Lower lobe of right lung (tissue), 2 donors: Measurements from ENCODE around the gene AUNIP. TPM values are rescaled to one million over a fixed set of nuclear protein-coding genes. Genes with fewer than 3 reads are reported as not detected.

ENCODE experiments used
- ATAC-seq, 2 donors: fragments of 200-7000 bp; cut with Tn5 transposase; one replicate each; pipeline ENCODE4 v1.9.1; 2020 to 2022; ENCODE audit warnings: mild to moderate bottlenecking in 2 of 2, moderate library complexity in 2 of 2
- DNase-seq: peaks from one replicate; pipeline ENCODE4 v3.0.0-alpha.2; 2020
- H3K27ac ChIP-seq: fragments of 200-600 bp; one replicate; pipeline ENCODE4 v1.8.0; 2022
- H3K27me3 ChIP-seq: fragments of 200-600 bp; one replicate; pipeline ENCODE4 v1.8.0; 2022; ENCODE audit warnings: low read depth
- H3K36me3 ChIP-seq: fragments of 200-600 bp; one replicate; pipeline ENCODE4 v1.8.0; 2022; ENCODE audit warnings: mild to moderate bottlenecking
- H3K4me1 ChIP-seq: fragments of 200-600 bp; one replicate; pipeline ENCODE4 v1.8.0; 2022
- H3K4me3 ChIP-seq: fragments of 200-600 bp; one replicate; pipeline ENCODE4 v1.8.0; 2022; ENCODE audit warnings: mild to moderate bottlenecking
- H3K9me3 ChIP-seq: fragments of 200-600 bp; one replicate; pipeline ENCODE4 v1.8.0; 2022
- intact Hi-C: fragments of 100-400 bp; cut with DNase I; formaldehyde crosslinking; loops from one replicate; pipeline ENCODE4 v1.11.0; 2022
- total RNA-seq: library from RNA; stranded (reverse); fragmentation: NEBNext Ultra II Directional; extraction: Animal tissue kit (Norgen Biotek cat#: 25700); gene quantifications from one replicate; pipeline ENCODE4 v1.2.1, GENCODE V29; 2021
- TF ChIP-seq, protein P1 (sequence below): fragments of 200-600 bp; IDR thresholded peaks from one replicate; pipeline ENCODE4 v1.8.0; 2022; ENCODE audit warnings: antibody characterized with exemption, mild to moderate bottlenecking
- donor health status: DM: no; HTN: yes; CAD: no; lungs with severe emphysema.

The AUNIP gene
- total RNA-seq, 1 donor from 2014 or later = not detected

DNA sequence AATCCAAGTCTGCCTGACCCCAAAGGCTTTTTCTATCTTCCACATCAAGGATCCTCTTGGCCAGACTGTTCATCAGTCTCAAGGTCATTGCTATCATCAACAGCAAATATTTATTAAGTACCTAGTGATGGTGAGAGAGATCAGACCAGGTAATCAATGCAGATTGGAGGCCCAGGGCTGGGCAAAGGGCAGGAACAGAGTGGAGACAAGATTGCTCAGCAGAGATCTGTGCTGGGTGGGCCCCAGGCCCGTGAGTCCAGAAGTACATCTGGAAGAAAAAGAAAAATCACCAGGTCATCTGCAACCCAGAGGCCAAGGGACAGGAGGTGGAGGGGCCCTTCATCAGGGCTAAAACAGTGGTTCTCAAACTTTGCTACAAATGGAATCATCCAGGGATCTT is 26.3 kb upstream of the AUNIP start:
- intact Hi-C loops = no loop called here
- DNase-seq (no peak), ATAC-seq (no peak)
- no peaks in the 10 kb centered on the region for H3K9me3 ChIP-seq
- no peak overlapping the region for H3K4me3 ChIP-seq
- peaks cover 10% of the 10 kb centered on the region for H3K4me1 ChIP-seq
- H3K27ac ChIP-seq = no peak overlapping the region
- TF ChIP-seq, protein P1, sequence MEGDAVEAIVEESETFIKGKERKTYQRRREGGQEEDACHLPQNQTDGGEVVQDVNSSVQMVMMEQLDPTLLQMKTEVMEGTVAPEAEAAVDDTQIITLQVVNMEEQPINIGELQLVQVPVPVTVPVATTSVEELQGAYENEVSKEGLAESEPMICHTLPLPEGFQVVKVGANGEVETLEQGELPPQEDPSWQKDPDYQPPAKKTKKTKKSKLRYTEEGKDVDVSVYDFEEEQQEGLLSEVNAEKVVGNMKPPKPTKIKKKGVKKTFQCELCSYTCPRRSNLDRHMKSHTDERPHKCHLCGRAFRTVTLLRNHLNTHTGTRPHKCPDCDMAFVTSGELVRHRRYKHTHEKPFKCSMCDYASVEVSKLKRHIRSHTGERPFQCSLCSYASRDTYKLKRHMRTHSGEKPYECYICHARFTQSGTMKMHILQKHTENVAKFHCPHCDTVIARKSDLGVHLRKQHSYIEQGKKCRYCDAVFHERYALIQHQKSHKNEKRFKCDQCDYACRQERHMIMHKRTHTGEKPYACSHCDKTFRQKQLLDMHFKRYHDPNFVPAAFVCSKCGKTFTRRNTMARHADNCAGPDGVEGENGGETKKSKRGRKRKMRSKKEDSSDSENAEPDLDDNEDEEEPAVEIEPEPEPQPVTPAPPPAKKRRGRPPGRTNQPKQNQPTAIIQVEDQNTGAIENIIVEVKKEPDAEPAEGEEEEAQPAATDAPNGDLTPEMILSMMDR = no peak
- no peaks in the 10 kb centered on the region for H3K36me3 ChIP-seq
- no peaks in the 10 kb centered on the region for H3K27me3 ChIP-seq

DNA sequence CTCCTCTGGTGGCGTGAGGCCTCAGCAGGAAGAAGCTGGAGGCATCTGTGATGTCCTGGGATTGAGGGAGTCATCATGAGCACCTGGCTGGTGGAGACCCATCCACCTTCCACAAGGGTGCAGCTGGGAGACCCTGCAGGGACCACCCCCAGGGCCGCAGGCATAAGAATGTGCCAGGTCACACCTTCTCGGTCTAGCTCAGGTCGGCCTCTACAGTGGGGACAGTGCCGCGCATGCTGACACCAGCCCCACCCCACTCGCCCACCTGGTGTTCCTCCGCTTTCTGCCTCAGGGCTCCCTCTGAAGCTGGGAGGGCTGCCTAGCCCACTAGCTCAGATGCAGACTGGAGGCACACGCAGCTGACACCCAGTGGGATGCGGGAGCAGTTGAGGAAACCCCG is 22.0 kb upstream of the AUNIP start:
- no peaks in the 10 kb centered on the region for H3K9me3 ChIP-seq
- no peaks in the 10 kb centered on the region for H3K36me3 ChIP-seq
- TF ChIP-seq, protein P1 = no peak
- no peaks in the 10 kb centered on the region for H3K4me1 ChIP-seq
- ATAC-seq (no peak), DNase-seq (no peak)
- no peak overlapping the region for H3K4me3 ChIP-seq
- no peaks in the 10 kb centered on the region for H3K27me3 ChIP-seq
- no peak overlapping the region for H3K27ac ChIP-seq
- intact Hi-C loops = no loop called here

DNA sequence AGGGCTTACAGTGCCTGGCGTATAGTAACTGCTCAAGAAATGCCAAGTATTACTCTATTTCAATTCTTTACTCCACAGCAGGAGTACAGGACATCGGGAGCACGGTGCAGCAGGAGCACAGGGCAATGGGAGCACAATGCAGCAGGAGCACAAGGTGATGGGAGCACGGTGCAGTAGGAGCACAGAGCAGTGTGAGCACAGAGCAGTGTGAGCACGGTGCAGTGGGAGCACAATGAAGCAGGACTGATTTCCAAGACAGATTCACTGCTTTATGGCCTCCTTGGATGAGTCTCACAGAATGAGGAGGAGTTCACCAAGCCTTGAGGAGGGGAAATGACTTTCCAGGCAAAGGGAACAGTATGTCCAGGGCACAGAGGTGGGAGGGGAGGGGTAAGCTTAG is 21.3 kb upstream of the AUNIP start:
- ATAC-seq (no peak), DNase-seq (no peak)
- no peak overlapping the region for H3K27ac ChIP-seq
- H3K36me3 ChIP-seq = no peaks in the 10 kb centered on the region
- no peaks in the 10 kb centered on the region for H3K27me3 ChIP-seq
- H3K4me3 ChIP-seq = no peak overlapping the region
- TF ChIP-seq, protein P1 = no peak
- H3K9me3 ChIP-seq = no peaks in the 10 kb centered on the region
- no peaks in the 10 kb centered on the region for H3K4me1 ChIP-seq
- intact Hi-C loops = no loop called here

DNA sequence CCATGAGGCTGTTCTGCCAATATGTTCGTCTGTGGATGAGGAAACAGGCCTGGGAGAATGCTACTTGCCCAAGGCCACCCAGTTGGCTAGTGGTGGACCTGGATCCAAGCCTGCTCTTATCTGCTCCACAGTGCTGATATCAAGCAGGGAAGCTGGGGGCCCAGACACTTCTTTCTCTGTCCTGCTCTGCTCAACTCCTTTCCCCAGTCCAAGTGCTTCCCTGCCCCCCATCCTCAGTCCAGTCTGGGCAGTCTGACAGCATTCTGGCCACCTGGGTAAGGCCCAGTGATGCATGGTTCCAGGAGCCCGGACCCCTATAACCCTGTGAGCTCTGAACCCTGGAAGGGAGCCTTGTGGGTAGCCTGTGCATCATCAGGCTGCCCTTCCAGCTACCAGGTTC is 20.4 kb upstream of the AUNIP start:
- H3K27ac ChIP-seq = no peak overlapping the region
- intact Hi-C loops = no loop called here
- no peak overlapping the region for H3K4me3 ChIP-seq
- no peaks in the 10 kb centered on the region for H3K27me3 ChIP-seq
- TF ChIP-seq, protein P1 = no peak
- no peak for DNase-seq
- no peaks in the 10 kb centered on the region for H3K9me3 ChIP-seq
- H3K36me3 ChIP-seq = no peaks in the 10 kb centered on the region
- ATAC-seq = no peak
- H3K4me1 ChIP-seq = peaks cover 3% of the 10 kb centered on the region

DNA sequence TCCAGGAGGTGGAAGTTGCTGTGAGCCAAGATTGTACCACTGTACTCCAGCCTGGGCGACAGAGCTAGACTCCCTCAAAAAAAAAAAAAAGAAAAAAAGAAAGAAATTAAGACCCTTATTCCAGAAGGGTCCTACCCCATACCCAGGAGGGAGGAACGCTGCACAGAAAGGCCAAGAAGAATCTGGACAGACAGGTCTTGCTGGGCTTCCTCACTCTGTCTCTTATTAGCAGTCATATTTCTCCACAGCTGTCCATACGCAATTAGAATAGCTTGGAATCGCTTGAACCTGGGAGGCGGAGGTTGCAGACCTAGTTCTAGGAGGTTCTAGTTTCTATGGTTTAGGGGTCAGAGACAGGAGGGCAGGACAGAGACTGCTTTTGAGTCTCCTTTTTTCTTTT is 19.4 kb upstream of the AUNIP start:
- intact Hi-C loops = no loop called here
- TF ChIP-seq, protein P1 = no peak
- DNase-seq = no peak
- Histone ChIP-seq H3K4me1 (peaks cover 10% of the 10 kb centered on the region), H3K4me3 (no peak overlapping the region), H3K27me3 (no peaks in the 10 kb centered on the region), H3K36me3 (no peaks in the 10 kb centered on the region), H3K9me3 (no peaks in the 10 kb centered on the region), H3K27ac (no peak overlapping the region)
- ATAC-seq = no peak

DNA sequence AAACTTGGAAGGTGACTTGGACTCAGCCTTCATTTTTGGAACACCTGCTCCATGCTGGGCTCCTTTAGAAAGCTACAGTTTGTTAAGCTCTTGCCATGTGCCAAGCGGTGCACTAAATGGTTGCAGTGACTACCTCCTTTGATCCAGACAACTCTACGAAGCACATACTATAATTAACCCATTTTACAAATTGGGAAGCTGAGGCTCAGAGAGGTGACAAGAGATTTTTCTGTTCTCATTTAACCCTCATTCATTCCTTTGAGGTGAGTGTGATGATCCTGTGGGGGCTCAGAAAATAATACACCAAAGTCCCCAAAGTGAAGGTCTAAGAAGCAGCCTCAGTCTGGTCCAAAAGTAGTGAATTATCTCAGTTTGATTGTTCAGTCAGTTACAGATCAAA is 17.9 kb upstream of the AUNIP start:
- H3K4me3 ChIP-seq = no peak overlapping the region
- H3K4me1 ChIP-seq = peaks cover 26% of the 10 kb centered on the region
- intact Hi-C loops = no loop called here
- DNase-seq (no peak), ATAC-seq (no peak)
- H3K36me3 ChIP-seq = no peaks in the 10 kb centered on the region
- H3K9me3 ChIP-seq = no peaks in the 10 kb centered on the region
- H3K27me3 ChIP-seq = no peaks in the 10 kb centered on the region
- TF ChIP-seq, protein P1 = no peak
- no peak overlapping the region for H3K27ac ChIP-seq
